ENCODE measurements around the gene IRF2.

GRCh38 chr4:184424993-184425758 lies 49.2 kb downstream of the IRF2 start:
- TF ChIP-seq, protein P1, sequence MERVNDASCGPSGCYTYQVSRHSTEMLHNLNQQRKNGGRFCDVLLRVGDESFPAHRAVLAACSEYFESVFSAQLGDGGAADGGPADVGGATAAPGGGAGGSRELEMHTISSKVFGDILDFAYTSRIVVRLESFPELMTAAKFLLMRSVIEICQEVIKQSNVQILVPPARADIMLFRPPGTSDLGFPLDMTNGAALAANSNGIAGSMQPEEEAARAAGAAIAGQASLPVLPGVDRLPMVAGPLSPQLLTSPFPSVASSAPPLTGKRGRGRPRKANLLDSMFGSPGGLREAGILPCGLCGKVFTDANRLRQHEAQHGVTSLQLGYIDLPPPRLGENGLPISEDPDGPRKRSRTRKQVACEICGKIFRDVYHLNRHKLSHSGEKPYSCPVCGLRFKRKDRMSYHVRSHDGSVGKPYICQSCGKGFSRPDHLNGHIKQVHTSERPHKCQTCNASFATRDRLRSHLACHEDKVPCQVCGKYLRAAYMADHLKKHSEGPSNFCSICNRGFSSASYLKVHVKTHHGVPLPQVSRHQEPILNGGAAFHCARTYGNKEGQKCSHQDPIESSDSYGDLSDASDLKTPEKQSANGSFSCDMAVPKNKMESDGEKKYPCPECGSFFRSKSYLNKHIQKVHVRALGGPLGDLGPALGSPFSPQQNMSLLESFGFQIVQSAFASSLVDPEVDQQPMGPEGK (CRISPR knock-in tag; IDR thresholded peaks at IDR 0.05; ENCODE audit: borderline replicate concordance), result no peak
- TF ChIP-seq ZFP30 (CRISPR knock-in tag; IDR thresholded peaks at IDR 0.05), result no peak
- TF ChIP-seq, protein P2, sequence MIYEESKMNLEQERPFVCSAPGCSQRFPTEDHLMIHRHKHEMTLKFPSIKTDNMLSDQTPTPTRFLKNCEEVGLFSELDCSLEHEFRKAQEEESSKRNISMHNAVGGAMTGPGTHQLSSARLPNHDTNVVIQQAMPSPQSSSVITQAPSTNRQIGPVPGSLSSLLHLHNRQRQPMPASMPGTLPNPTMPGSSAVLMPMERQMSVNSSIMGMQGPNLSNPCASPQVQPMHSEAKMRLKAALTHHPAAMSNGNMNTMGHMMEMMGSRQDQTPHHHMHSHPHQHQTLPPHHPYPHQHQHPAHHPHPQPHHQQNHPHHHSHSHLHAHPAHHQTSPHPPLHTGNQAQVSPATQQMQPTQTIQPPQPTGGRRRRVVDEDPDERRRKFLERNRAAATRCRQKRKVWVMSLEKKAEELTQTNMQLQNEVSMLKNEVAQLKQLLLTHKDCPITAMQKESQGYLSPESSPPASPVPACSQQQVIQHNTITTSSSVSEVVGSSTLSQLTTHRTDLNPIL (CRISPR knock-in tag; IDR thresholded peaks at IDR 0.05; ENCODE audit: low read depth), result no peak
- TF ChIP-seq ARNTL (CRISPR knock-in tag; IDR thresholded peaks at IDR 0.05; ENCODE audit: borderline replicate concordance, low read depth), result no peak
- TF ChIP-seq TSHZ2 (CRISPR knock-in tag; IDR thresholded peaks at IDR 0.05), result no peak
- TF ChIP-seq PPARA (CRISPR knock-in tag; IDR thresholded peaks at IDR 0.05; ENCODE audit: borderline replicate concordance), result no peak
- TF ChIP-seq ZC3H10 (CRISPR knock-in tag; IDR thresholded peaks at IDR 0.05), result no peak
- TF ChIP-seq POU6F1 (CRISPR knock-in tag; IDR thresholded peaks at IDR 0.05; ENCODE audit: borderline replicate concordance, low read depth), result no peak
- TF ChIP-seq ISL1 (CRISPR knock-in tag; IDR thresholded peaks at IDR 0.05), result no peak
- no peak for TF ChIP-seq OSR1 (CRISPR knock-in tag; IDR thresholded peaks at IDR 0.05)
- no peak for TF ChIP-seq ZNF70 (CRISPR knock-in tag; IDR thresholded peaks at IDR 0.05)
- TF ChIP-seq BACH2 (CRISPR knock-in tag; IDR thresholded peaks at IDR 0.05; ENCODE audit: borderline replicate concordance), result no peak
